OCI-M2 (cell line): ENCODE measurements around the gene ZNF385D.

Experiments used
- DNase-seq: peaks from one replicate; lab custom pipeline; 2025; ENCODE audit not compliant: unreplicated experiment; lab: John Stamatoyannopoulos, UW

ZNF385D gene

DNA sequence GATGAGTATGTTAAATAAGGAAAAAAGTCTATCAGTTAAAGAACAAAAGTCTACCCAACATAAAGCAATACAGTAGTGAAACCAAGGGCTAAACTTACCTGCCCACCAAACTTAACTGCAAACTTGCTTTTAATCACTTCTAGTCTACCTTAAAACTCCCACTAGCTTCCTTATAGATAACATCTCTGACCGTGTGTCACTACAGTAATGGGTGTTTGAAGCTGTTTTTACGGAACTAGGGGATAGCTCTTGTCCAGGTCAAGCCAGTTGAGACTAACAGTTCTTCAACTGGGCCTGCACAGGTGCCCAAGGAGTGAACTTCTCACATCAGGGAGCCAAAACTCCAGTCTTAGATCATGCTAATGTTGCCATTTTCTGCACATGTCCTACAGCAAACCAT, 132.3 kb downstream of the ZNF385D start:
- DNase-seq: no peak

- no peak for DNase-seq
Observed at GRCh38 chr3:21613372-21614070, 137.5 kb downstream of the ZNF385D start.

DNA sequence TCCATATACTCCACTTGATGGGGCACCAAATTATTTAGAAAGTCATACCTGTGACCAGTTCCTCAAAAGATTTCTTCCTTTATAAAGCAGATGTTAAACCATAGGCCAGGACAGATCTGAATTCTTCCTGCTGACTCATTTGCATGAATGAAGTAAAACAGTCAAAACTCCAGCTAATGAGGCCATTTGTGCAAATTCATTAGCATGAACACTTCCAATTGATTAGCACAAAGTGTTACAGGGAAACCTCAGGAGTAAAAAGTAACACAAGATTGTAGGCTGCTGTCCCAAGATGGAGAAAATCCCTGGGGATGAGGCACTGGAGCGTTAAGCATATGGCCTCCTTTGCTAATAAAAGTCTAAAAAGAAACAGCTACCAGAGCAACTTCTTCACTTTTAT, 149.8 kb downstream of the ZNF385D start:
- no peak for DNase-seq

- no peak for DNase-seq
Observed at GRCh38 chr3:21599890-21600289, 151.1 kb downstream of the ZNF385D start.

GRCh38 chr3:21592828-21593227, 158.2 kb downstream of the ZNF385D start:
- no peak for DNase-seq

DNA sequence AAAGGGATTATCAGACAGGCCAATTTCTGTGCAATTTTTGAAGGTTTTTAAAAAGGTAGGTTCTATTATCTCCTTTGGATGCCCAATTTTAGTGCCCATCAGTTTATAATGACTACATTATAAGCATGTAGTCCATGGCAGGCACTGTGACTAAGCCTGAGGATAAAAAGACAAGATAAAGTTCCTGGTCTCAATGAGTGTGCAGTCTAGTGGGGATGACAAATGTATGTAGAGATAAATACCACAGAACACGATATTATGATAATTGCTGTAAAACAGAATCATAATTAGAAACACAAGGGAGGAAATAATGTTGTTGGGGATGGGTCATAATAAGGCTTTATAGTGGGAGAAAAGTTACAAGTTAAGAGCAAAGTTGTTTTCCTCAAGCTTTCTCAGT, 163.1 kb downstream of the ZNF385D start:
- no peak for DNase-seq

DNA sequence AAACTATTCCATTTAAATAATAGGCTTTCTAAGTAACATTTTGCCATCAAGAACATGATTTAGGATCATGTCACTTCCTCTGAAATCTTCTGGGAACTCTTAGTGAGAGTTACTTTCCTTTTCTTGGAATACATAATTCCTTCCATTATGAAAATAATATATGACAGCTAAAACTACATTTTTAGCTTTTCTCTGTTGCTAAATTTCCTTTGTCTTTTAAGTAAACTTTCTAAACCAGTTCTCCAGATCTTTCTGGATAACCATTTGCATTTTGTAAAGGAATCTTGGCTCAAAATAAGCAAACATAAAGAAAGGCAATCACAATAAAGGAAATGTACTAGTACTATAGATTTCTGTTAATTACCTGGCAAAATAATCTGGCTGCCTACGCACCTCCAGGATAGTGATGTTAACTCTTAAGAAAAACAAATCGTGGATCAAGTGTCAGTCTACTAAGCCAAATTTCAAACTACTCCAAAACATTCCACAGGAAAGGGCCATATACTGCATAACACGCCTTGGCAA, 165.7 kb downstream of the ZNF385D start:
- no peak for DNase-seq

- no peak for DNase-seq
Observed at GRCh38 chr3:21573291-21573690, 177.7 kb downstream of the ZNF385D start.

DNA sequence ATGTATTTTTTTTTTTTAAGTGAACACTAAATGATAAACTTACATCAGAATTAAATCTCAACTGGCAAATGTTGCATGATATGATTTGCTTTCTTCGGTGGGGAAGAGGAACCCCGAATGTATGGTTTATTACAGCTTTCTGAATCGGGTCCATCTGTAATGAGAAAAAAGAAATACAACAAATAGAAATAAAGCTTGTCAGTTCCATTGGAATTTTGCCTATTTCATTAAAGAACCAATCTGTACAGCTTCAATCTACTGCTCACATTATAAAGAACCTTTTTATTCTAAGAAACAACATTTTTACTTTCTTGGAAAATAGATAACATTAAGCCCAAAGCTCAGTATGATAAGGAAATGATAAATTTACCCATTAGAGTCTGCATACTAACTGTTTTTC, 186.5 kb downstream of the ZNF385D start:
- no peak for DNase-seq

DNA sequence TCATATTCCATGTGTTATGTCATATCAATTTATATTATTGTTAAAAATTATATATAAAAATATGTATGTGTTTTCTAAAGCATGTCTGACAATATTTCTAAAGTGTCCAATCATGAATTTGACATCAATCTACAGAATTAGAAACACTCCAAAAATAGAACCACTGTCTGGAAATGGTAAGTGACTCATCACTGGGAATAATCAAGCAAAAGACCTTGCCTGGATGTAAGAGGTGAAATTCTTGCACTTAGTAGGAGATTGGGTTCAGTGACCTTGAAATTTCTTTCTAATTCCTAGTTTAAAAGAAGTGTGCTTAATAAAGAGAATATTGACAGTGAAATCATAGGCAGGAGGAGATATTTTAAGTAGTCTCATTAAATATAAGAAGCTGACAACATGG, 188.8 kb downstream of the ZNF385D start:
- no peak for DNase-seq

DNA sequence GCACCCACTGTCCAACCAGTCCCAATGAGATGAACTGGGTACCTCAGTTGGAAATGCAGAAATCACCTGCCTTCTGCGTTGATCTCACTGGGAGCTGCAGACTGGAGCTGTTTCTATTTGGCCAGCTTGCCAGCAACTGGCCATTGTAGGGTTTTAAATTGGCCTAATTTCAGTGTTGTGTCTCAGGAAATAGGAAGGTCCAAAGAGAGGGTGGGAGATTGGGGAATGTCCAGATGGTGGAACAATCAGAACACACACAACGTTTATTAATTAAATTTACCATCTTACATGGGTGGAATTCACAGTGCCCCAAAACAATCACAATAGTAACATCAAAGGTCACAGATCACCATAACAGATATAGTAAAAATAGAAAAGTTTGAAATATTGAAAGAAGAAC, 189.5 kb downstream of the ZNF385D start:
- no peak for DNase-seq

GRCh38 chr3:21551019-21551418, 200.0 kb downstream of the ZNF385D start:
- no peak for DNase-seq

- no peak for DNase-seq
Observed at GRCh38 chr3:21544076-21544462, 206.9 kb downstream of the ZNF385D start.

DNA sequence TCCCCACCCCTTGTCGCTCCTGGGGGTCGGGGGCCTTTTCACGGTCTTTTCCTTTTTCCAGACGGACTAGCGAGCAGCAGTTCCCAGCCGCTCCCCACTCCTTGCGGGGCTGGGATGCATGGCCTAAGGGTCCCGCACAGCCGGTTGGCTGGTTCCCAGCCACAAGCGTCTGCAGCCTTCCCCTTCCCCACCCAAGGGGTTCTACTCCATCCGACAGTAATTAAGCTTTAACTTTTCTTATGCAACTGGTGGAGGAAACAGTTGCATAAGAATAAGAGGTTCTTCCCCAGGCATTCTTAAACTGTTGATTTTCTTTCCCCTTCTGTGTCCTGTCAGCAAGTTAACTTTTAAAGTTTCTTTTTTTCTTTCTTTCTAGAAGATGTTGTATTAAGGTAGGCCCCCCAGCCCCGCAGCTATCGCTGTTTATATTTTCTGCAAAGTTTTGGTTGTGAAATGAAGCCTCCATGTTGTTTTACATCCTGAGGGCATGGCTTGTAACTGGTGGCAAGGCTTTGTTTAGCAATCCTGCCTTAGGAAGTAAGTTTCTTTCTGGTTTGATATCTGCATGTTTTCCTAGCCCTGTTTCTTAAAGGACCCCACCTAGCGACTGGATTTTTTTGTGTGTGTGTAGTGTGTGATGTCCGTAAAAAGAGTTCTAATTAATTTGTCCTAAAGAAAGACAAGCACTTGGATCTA, 207.5 kb downstream of the ZNF385D start:
- DNase-seq: no peak

- no peak for DNase-seq
Observed at GRCh38 chr3:21542656-21543379, 208.2 kb downstream of the ZNF385D start.

- no peak for DNase-seq
Observed at GRCh38 chr3:21540265-21540664, 210.7 kb downstream of the ZNF385D start.

DNA sequence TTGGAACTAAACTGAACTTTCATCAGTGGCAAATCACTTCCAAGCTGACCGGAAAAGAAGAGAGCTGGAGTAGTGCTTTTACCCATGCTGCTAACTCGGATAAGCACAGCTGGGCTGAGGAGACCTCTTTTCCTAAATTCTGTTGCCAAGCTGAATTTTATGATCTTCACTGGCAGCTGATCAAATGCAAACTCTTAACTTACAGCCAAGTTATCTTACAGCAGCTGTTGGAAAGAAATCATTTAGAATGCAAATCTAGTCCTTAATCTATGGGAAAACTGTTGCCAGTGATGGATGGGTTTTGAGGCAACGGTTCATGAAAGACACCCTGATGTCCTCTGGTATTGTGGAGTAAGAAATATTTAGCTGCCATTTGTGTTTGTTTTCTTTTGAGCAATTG, 216.5 kb downstream of the ZNF385D start:
- no peak for DNase-seq

DNA sequence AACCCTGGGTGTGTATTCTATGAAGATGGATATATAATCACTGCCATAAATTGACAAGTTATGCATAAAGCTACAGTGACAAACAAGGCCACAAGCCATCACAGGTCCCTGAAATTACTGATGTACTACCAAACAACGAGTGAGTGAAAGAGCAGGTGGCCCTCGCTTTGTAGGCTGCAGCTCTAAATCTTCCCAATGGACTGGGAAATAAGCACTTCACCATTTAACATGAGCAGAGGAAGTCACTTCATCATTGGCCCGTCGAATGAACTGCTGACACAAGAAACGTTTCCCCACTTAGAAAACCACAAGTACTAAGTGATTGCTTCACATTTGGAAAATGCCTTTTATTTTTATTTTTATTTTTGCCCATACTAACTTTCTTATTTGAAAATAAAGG, 218.0 kb downstream of the ZNF385D start:
- no peak for DNase-seq

- DNase-seq: no peak
Observed at GRCh38 chr3:21531909-21532308, 219.1 kb downstream of the ZNF385D start.

DNA sequence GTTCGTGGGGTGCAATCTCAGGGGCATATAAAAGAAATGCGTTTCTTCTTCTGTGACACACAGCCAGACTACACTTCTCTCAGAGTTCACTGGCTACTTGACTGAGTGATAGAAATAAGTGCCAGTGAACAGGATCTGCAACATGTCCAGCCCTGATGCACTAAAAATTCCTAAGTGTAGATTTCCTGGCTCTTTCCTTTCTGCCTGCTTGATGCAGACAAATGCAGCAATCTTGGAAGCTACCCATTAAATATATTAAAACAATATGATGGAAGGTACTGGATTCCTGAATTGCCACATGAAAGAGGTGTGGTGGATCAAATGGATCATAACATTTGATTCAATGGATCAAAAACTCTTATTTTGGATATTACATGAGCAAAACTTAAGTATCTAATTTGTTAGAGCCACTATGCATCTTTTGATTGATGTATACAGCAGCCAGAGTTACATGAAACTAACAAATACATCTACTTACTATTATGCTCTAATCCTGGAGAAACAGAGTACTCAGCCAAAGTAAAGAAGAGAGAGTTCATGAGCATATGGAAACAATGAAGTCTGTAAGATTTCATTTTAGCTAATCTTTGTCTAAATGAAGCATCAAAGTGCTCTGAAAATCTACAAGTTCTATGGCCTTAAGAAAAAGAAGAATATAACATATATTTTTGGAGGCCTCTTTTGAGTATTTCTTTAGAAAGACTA, 222.6 kb downstream of the ZNF385D start:
- DNase-seq: no peak

- DNase-seq: no peak
Observed at GRCh38 chr3:21526461-21526860, 224.5 kb downstream of the ZNF385D start.
